ENCODE data around the gene DDI2. TPM values are rescaled to one million over a fixed set of nuclear protein-coding genes. Genes with fewer than 3 reads are reported as not detected.
"Not testable (repeated sequence)": the region's sequence is repeated elsewhere in the genome, so short reads cannot be mapped to it uniquely, and the experiment has no call there.

The DDI2 gene
- polyA plus RNA-seq, 1 donor (not counting 4 experiments of a cell fraction or from before 2014, with no cell fraction given) = 11.5 TPM

DNA sequence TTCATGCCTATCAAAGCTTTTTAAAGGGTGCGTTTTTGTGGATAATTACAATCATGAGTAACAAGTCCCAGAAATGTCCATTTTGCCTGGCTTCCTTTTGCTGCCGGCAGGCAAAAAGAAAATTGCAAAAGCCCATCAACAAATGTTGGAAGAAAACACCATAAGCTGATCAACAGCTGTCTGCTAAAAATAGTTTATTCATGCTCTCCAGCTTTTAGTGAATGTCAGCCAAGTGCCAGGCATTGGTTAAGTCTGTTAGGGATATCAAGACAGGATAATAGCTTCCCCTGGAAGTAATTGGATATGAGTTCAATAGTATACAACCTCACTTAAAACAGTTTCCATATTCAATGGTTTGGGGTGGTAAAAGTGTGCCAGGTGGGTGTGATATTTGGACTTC lies 18.8 kb upstream of the DDI2 start:
- Histone ChIP-seq H3K27ac (ENCODE audit: control insufficient read depth, insufficient read depth, low read length) (no peak overlapping the region), H3K27me3 (ENCODE audit: control insufficient read depth, extremely low read depth, insufficient read depth, low read length) (peaks cover 8% of the 10 kb centered on the region), H2AFZ (ENCODE audit: control insufficient read depth, low read length) (no peak overlapping the region), H3K79me2 (ENCODE audit: control insufficient read depth, insufficient read depth, low read length) (no peaks in the 10 kb centered on the region), H3K36me3 (ENCODE audit: control insufficient read depth in 2 of 2, extremely low read depth in 1 of 2, insufficient read depth in 2 of 2, low read length in 2 of 2) (no peaks in the 10 kb centered on the region), H3K9me3 (ENCODE audit: control insufficient read depth, low read depth, low read length) (no peaks in the 10 kb centered on the region), H3K4me3 (ENCODE audit: control insufficient read depth in 2 of 3, extremely low read depth in 1 of 3, insufficient read depth in 2 of 3, low read depth in 1 of 3, low read length in 3 of 3) (no peak overlapping the region), H3K9ac (ENCODE audit: control insufficient read depth, extremely low read depth, insufficient read depth, low read length) (no peak overlapping the region), H3K4me2 (ENCODE audit: control insufficient read depth, extremely low read depth, insufficient read depth, low read depth, low read length) (no peak overlapping the region), H4K20me1 (ENCODE audit: control insufficient read depth, extremely low read depth, insufficient read depth, low read length) (no peaks in the 10 kb centered on the region), H3K4me1 (ENCODE audit: control insufficient read depth, extremely low read depth, insufficient read depth, low read length) (peaks cover 3% of the 10 kb centered on the region), H3K9me1 (ENCODE audit: control insufficient read depth, extremely low read depth, insufficient read depth, low read length) (no peaks in the 10 kb centered on the region)
- dilution Hi-C loops (cut with MboI; ENCODE audit: extremely low pct_ligation_motif_present, low sequenced_read_pairs) = no loop called here
- DNase-seq (ENCODE audit: low read depth, low spot score) = no peak
- TF ChIP-seq, protein P1, sequence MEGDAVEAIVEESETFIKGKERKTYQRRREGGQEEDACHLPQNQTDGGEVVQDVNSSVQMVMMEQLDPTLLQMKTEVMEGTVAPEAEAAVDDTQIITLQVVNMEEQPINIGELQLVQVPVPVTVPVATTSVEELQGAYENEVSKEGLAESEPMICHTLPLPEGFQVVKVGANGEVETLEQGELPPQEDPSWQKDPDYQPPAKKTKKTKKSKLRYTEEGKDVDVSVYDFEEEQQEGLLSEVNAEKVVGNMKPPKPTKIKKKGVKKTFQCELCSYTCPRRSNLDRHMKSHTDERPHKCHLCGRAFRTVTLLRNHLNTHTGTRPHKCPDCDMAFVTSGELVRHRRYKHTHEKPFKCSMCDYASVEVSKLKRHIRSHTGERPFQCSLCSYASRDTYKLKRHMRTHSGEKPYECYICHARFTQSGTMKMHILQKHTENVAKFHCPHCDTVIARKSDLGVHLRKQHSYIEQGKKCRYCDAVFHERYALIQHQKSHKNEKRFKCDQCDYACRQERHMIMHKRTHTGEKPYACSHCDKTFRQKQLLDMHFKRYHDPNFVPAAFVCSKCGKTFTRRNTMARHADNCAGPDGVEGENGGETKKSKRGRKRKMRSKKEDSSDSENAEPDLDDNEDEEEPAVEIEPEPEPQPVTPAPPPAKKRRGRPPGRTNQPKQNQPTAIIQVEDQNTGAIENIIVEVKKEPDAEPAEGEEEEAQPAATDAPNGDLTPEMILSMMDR (optimal IDR thresholded peaks at IDR 0.05 in 1 of 3, IDR thresholded peaks at IDR 0.05 in 1 of 3, conservative IDR thresholded peaks at IDR 0.05 in 1 of 3; ENCODE audit: extremely low read depth in 1 of 3, insufficient read depth in 2 of 3, low read length in 3 of 3) = no peak
- no peak for TF ChIP-seq EZH2 (IDR thresholded peaks at IDR 0.05; ENCODE audit: low read length)
- no peak for FAIRE-seq

DNA sequence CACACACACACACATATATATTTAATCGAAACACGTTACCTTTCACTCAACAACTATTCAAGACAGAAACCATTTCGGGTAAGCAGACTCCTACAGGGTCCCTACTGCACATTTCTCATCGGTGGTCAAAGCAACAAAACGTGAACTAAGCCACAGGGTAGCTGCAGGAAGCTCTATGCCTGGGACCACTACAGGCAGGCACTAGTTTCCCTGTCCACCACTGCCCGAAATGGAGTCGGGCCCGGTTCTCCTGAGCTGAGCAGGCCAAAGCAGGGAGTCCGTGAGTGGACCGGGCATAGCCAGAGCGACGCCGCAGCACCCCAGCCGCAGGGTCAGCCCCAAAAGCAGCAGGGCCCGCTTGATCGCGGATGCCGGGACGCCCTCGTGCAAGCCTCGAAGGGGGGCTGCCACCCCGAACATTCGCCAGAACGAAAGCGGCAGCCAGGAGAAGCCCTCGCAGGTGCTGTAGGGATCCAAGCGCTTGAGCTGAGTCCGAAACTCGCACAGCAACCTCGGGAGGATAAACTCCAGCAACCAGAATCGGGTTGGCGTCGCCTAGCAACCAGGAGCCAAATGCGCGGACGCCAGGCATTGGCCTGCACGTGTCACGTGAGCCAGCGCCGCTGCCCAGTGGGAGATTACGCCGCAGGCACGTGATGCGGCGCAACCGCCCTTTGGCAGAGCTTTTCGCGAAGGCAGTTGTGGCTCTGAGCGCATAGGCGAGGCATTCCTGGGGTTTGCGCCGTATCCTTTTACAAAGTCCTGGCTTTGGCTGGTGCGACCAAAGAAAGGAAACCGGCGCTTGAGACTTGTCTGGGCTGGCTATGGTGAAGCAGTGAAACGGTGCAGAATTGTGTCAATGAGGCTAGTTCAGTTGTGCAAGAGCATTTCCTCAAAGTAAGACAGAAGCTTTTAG lies 13.9 kb upstream of the DDI2 start:
- H3K9ac ChIP-seq (ENCODE audit: control insufficient read depth, extremely low read depth, insufficient read depth, low read length) = peak overlapping the region; percentile 80

DNA sequence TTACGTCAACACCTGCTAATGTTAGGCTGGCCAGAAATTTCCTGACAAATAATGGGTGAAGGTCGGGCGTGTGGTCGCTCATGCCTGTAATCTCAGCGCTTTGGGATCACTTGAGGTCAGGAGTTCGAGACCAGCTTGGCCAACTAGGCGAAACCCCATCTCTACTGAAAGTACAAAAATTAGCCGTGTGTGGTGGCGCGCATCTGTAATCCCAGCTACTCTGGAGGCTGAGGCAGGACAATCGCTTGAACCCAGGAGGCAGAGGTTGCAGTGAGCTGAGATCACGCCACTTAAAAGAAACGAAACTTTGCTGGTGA lies 13.3 kb upstream of the DDI2 start:
- H3K9me3 ChIP-seq (ENCODE audit: control insufficient read depth, low read depth, low read length); DNase-seq (ENCODE audit: low read depth, low spot score); H3K27me3 ChIP-seq (ENCODE audit: control insufficient read depth, extremely low read depth, insufficient read depth, low read length); dilution Hi-C loops (cut with MboI; ENCODE audit: extremely low pct_ligation_motif_present, low sequenced_read_pairs); H3K4me1 ChIP-seq (ENCODE audit: control insufficient read depth, extremely low read depth, insufficient read depth, low read length); H3K79me2 ChIP-seq (ENCODE audit: control insufficient read depth, insufficient read depth, low read length); H4K20me1 ChIP-seq (ENCODE audit: control insufficient read depth, extremely low read depth, insufficient read depth, low read length); FAIRE-seq; H3K9me1 ChIP-seq (ENCODE audit: control insufficient read depth, extremely low read depth, insufficient read depth, low read length); H3K9ac ChIP-seq (ENCODE audit: control insufficient read depth, extremely low read depth, insufficient read depth, low read length); H3K36me3 ChIP-seq (ENCODE audit: control insufficient read depth in 2 of 2, extremely low read depth in 1 of 2, insufficient read depth in 2 of 2, low read length in 2 of 2): not testable (repeated sequence)
- Histone ChIP-seq H3K4me2 (ENCODE audit: control insufficient read depth, extremely low read depth, insufficient read depth, low read depth, low read length) (peak overlapping the region; percentile 96), H3K27ac (ENCODE audit: control insufficient read depth, insufficient read depth, low read length) (peak overlapping the region; percentile 76), H2AFZ (ENCODE audit: control insufficient read depth, low read length) (peak overlapping the region; percentile 83), H3K4me3 (ENCODE audit: control insufficient read depth in 2 of 3, extremely low read depth in 1 of 3, insufficient read depth in 2 of 3, low read depth in 1 of 3, low read length in 3 of 3) (peak overlapping the region; percentile 57 to 90 (median 90))

More for the DNA sequence above, 13.9 kb upstream of the DDI2 start:
- FAIRE-seq (peak; percentile 92), DNase-seq (ENCODE audit: low read depth, low spot score) (peak; percentile 69)
- H2AFZ ChIP-seq (ENCODE audit: control insufficient read depth, low read length) = peak overlapping the region; percentile 96
- peak overlapping the region; percentile 96 for H3K4me2 ChIP-seq (ENCODE audit: control insufficient read depth, extremely low read depth, insufficient read depth, low read depth, low read length)
- H3K79me2 ChIP-seq (ENCODE audit: control insufficient read depth, insufficient read depth, low read length) = no peaks in the 10 kb centered on the region
- dilution Hi-C loops (cut with MboI; ENCODE audit: extremely low pct_ligation_motif_present, low sequenced_read_pairs) = no loop called here
- no peaks in the 10 kb centered on the region for H3K9me3 ChIP-seq (ENCODE audit: control insufficient read depth, low read depth, low read length)
- peak overlapping the region; percentile 76 for H3K27ac ChIP-seq (ENCODE audit: control insufficient read depth, insufficient read depth, low read length)
- H3K36me3 ChIP-seq (ENCODE audit: control insufficient read depth in 2 of 2, extremely low read depth in 1 of 2, insufficient read depth in 2 of 2, low read length in 2 of 2) = no peaks in the 10 kb centered on the region
- no peaks in the 10 kb centered on the region for H3K27me3 ChIP-seq (ENCODE audit: control insufficient read depth, extremely low read depth, insufficient read depth, low read length)
- no peaks in the 10 kb centered on the region for H3K9me1 ChIP-seq (ENCODE audit: control insufficient read depth, extremely low read depth, insufficient read depth, low read length)
- H3K4me1 ChIP-seq (ENCODE audit: control insufficient read depth, extremely low read depth, insufficient read depth, low read length) = peaks cover 3% of the 10 kb centered on the region
- TF ChIP-seq, protein P1 (optimal IDR thresholded peaks at IDR 0.05 in 1 of 3, IDR thresholded peaks at IDR 0.05 in 1 of 3, conservative IDR thresholded peaks at IDR 0.05 in 1 of 3; ENCODE audit: extremely low read depth in 1 of 3, insufficient read depth in 2 of 3, low read length in 3 of 3) = no peak
- TF ChIP-seq EZH2 (IDR thresholded peaks at IDR 0.05; ENCODE audit: low read length) = no peak
- H4K20me1 ChIP-seq (ENCODE audit: control insufficient read depth, extremely low read depth, insufficient read depth, low read length) = no peaks in the 10 kb centered on the region
- peak overlapping the region; percentile 57 to 90 (median 90) for H3K4me3 ChIP-seq (ENCODE audit: control insufficient read depth in 2 of 3, extremely low read depth in 1 of 3, insufficient read depth in 2 of 3, low read depth in 1 of 3, low read length in 3 of 3)

All from keratinocyte (primary cell).